B cell (primary cell): ENCODE measurements around the gene BSDC1.
"Not testable (repeated sequence)": the region's sequence is repeated elsewhere in the genome, so short reads cannot be mapped to it uniquely, and the experiment has no call there.

Experiments used
- EZH2 ChIP-seq: IDR thresholded peaks from 2 replicates; pipeline ENCODE4 v1.6.1; 2012; ENCODE audit warnings: borderline replicate concordance, low read depth, mild to moderate bottlenecking, moderate library complexity, low read length; ENCODE audit not compliant: insufficient read depth, poor library complexity, severe bottlenecking
- TF ChIP-seq, protein P1 (sequence below): fragments of 200-600 bp; IDR thresholded peaks from one replicate; pipeline ENCODE4 v1.8.0; 2022; ENCODE audit warnings: antibody characterized with exemption, mild to moderate bottlenecking

DNA sequence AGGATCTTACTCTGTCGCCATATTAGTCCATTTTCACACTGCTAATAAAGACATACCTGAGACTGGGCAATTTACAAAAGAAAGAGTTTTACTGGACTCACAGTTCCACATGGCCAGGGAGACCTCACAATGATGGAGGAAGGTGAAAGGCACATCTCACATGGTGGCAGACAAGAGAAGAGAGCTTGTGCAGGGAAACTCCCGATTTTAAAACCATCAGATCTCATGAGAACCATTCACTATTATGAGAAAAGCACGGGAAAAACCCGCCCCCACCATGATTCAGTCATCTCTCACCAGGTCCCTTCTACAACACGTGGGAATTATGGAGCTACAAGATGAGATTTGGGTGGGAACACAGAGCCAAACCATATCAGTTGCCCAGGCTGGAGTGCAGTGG lies 2.3 kb upstream of the BSDC1 start:
- TF ChIP-seq, protein P1, sequence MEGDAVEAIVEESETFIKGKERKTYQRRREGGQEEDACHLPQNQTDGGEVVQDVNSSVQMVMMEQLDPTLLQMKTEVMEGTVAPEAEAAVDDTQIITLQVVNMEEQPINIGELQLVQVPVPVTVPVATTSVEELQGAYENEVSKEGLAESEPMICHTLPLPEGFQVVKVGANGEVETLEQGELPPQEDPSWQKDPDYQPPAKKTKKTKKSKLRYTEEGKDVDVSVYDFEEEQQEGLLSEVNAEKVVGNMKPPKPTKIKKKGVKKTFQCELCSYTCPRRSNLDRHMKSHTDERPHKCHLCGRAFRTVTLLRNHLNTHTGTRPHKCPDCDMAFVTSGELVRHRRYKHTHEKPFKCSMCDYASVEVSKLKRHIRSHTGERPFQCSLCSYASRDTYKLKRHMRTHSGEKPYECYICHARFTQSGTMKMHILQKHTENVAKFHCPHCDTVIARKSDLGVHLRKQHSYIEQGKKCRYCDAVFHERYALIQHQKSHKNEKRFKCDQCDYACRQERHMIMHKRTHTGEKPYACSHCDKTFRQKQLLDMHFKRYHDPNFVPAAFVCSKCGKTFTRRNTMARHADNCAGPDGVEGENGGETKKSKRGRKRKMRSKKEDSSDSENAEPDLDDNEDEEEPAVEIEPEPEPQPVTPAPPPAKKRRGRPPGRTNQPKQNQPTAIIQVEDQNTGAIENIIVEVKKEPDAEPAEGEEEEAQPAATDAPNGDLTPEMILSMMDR: not testable (repeated sequence)
- TF ChIP-seq EZH2: not testable (repeated sequence)
